H7 (cell line): ENCODE data around the gene KIAA0825. TPM values are rescaled to one million over a fixed set of nuclear protein-coding genes. Genes with fewer than 3 reads are reported as not detected.

Experiments
- DNase-seq: peaks from one replicate; pipeline ENCODE4 v3.0.0; 2012
- H3K27me3 ChIP-seq: 2 replicates; pipeline ENCODE4 v1.6.0; 2011; ENCODE audit warnings: mild to moderate bottlenecking, low read length; ENCODE audit not compliant: control insufficient read depth, insufficient read depth
- H3K36me3 ChIP-seq: replicated peaks from 2 replicates; pipeline ENCODE4 v1.5.1; 2011; ENCODE audit warnings: low read length; ENCODE audit not compliant: control insufficient read depth, insufficient read depth
- H3K4me3 ChIP-seq: 2 replicates; pipeline ENCODE4 v1.5.1; 2011; ENCODE audit warnings: low read depth, mild to moderate bottlenecking, control low read depth, low read length, moderate library complexity; ENCODE audit not compliant: insufficient read depth
- total RNA-seq: library from RNA; depleted of rRNA; stranded (reverse); fragments of >200 nt; shearing (Covaris generic); gene quantifications from 2 replicates; pipeline ENCODE4 v1.2.3, GENCODE V29; 2014; rRNA removed

Gene KIAA0825
- total RNA-seq, result 0.63 and 1.5 TPM in 2 replicates

GRCh38 chr5:94618493-94619328, at the start of gene KIAA0825, which contains the start of gene SLF1:
KIAA0825 (minus strand) TSS chr5:94618604; CDS start chr5:94537126, 81,478 bp downstream.
SLF1 (plus strand) TSS chr5:94618669; CDS start chr5:94628811, 10,142 bp downstream.
- peak; percentile 78 for DNase-seq
- Histone ChIP-seq H3K36me3 (no peaks in the 10 kb centered on the region), H3K27me3 (no peaks in the 10 kb centered on the region), H3K4me3 (peak within 1 kb of the TSS; percentile 93)

- Histone ChIP-seq H3K36me3 (no peaks in the 10 kb centered on the region; the same call in 1 of the 2 replicates), H3K27me3 (no peaks in the 10 kb centered on the region), H3K4me3 (no peak overlapping the region)
- no peak for DNase-seq
Observed at GRCh38 chr5:94667937-94668336, 49.5 kb upstream of the KIAA0825 start.

GRCh38 chr5:94661086-94661485, 42.7 kb upstream of the KIAA0825 start:
- no peaks in the 10 kb centered on the region for H3K27me3 ChIP-seq
- no peak for DNase-seq
- no peak overlapping the region for H3K4me3 ChIP-seq
- H3K36me3 ChIP-seq, result no peaks in the 10 kb centered on the region; the same call in 1 of the 2 replicates

- no peak for DNase-seq
- H3K4me3 ChIP-seq, result no peak overlapping the region
- H3K36me3 ChIP-seq, result no peaks in the 10 kb centered on the region; the same call in 1 of the 2 replicates
- H3K27me3 ChIP-seq, result no peaks in the 10 kb centered on the region
Observed at GRCh38 chr5:94660506-94660905, 42.1 kb upstream of the KIAA0825 start.

- Histone ChIP-seq H3K36me3 (no peaks in the 10 kb centered on the region), H3K4me3 (no peak overlapping the region), H3K27me3 (no peaks in the 10 kb centered on the region)
- DNase-seq, result no peak
Observed at GRCh38 chr5:94658272-94658671, 39.9 kb upstream of the KIAA0825 start.

GRCh38 chr5:94649874-94650273, 31.5 kb upstream of the KIAA0825 start:
- Histone ChIP-seq H3K36me3 (no peaks in the 10 kb centered on the region), H3K4me3 (no peak overlapping the region), H3K27me3 (no peaks in the 10 kb centered on the region)
- DNase-seq, result no peak

- Histone ChIP-seq H3K4me3 (no peak overlapping the region), H3K36me3 (no peaks in the 10 kb centered on the region), H3K27me3 (no peaks in the 10 kb centered on the region)
- DNase-seq, result no peak
Observed at GRCh38 chr5:94646758-94647157, 28.4 kb upstream of the KIAA0825 start.

GRCh38 chr5:94645053-94645452, 26.6 kb upstream of the KIAA0825 start:
- H3K27me3 ChIP-seq, result no peaks in the 10 kb centered on the region
- no peaks in the 10 kb centered on the region for H3K36me3 ChIP-seq
- DNase-seq, result no peak
- H3K4me3 ChIP-seq, result no peak overlapping the region

- no peak for DNase-seq
- Histone ChIP-seq H3K27me3 (no peaks in the 10 kb centered on the region), H3K36me3 (no peaks in the 10 kb centered on the region; the same call in 1 of the 2 replicates), H3K4me3 (no peak overlapping the region)
Observed at GRCh38 chr5:94640176-94640575, 21.8 kb upstream of the KIAA0825 start.

- DNase-seq, result no peak
Observed at GRCh38 chr5:94632024-94632423, 13.6 kb upstream of the KIAA0825 start.

GRCh38 chr5:94627191-94627590, 8.8 kb upstream of the KIAA0825 start:
- no peak for DNase-seq
- peaks cover 1% of the 10 kb centered on the region; the same call in 1 of the 2 replicates for H3K36me3 ChIP-seq
- no peaks in the 10 kb centered on the region for H3K27me3 ChIP-seq
- H3K4me3 ChIP-seq, result no peak overlapping the region

More at GRCh38 chr5:94632024-94632423, 13.6 kb upstream of the KIAA0825 start:
- H3K36me3 ChIP-seq, result peaks cover 1% of the 10 kb centered on the region; the same call in 1 of the 2 replicates
- no peak overlapping the region for H3K4me3 ChIP-seq
- H3K27me3 ChIP-seq, result no peaks in the 10 kb centered on the region

GRCh38 chr5:94623877-94624276, 5.5 kb upstream of the KIAA0825 start:
- DNase-seq, result no peak
- Histone ChIP-seq H3K27me3 (no peaks in the 10 kb centered on the region), H3K4me3 (no peak overlapping the region), H3K36me3 (no peaks in the 10 kb centered on the region)

- Histone ChIP-seq H3K27me3 (no peaks in the 10 kb centered on the region), H3K36me3 (no peaks in the 10 kb centered on the region), H3K4me3 (no peak overlapping the region)
- no peak for DNase-seq
Observed at GRCh38 chr5:94623011-94623410, 4.6 kb upstream of the KIAA0825 start.

GRCh38 chr5:94621763-94622162, 3.4 kb upstream of the KIAA0825 start:
- no peak for DNase-seq
- Histone ChIP-seq H3K27me3 (no peaks in the 10 kb centered on the region), H3K36me3 (no peaks in the 10 kb centered on the region), H3K4me3 (no peak overlapping the region)

- Histone ChIP-seq H3K36me3 (no peaks in the 10 kb centered on the region), H3K27me3 (no peaks in the 10 kb centered on the region), H3K4me3 (no peak overlapping the region)
- no peak for DNase-seq
Observed at GRCh38 chr5:94620256-94620655, 1.9 kb upstream of the KIAA0825 start.
